Upper lobe of right lung (tissue), 1 donor: ENCODE results near the gene PCDHA9. TPM values are rescaled to one million over a fixed set of nuclear protein-coding genes. Genes with fewer than 3 reads are reported as not detected.

Source experiments
- ATAC-seq: fragments of 200-7000 bp; cut with Tn5 transposase; one replicate; pipeline ENCODE4 v1.9.1; 2020; ENCODE audit warnings: mild to moderate bottlenecking, moderate library complexity
- DNase-seq: peaks from one replicate; pipeline ENCODE4 v3.0.0-alpha.2; 2020
- H3K27ac ChIP-seq: fragments of 200-600 bp; one replicate; pipeline ENCODE4 v1.8.0; 2022
- H3K27me3 ChIP-seq: fragments of 200-600 bp; one replicate; pipeline ENCODE4 v1.8.0; 2022; ENCODE audit warnings: mild to moderate bottlenecking
- H3K36me3 ChIP-seq: fragments of 200-600 bp; one replicate; pipeline ENCODE4 v1.8.0; 2022
- H3K4me1 ChIP-seq: fragments of 200-600 bp; one replicate; pipeline ENCODE4 v1.8.0; 2022
- H3K4me3 ChIP-seq: fragments of 200-600 bp; one replicate; pipeline ENCODE4 v1.8.0; 2022; ENCODE audit warnings: mild to moderate bottlenecking
- H3K9me3 ChIP-seq: fragments of 200-600 bp; one replicate; pipeline ENCODE4 v1.8.0; 2022
- CTCF ChIP-seq: fragments of 200-600 bp; IDR thresholded peaks from one replicate; pipeline ENCODE4 v1.8.0; 2022; ENCODE audit warnings: antibody characterized with exemption
- intact Hi-C: fragments of 100-400 bp; cut with DNase I; formaldehyde crosslinking; loops from one replicate; pipeline ENCODE4 v1.11.0; 2022
- total RNA-seq: library from RNA; stranded (reverse); fragmentation: NEBNext Ultra II Directional; extraction: Animal tissue kit (Norgen Biotek cat#: 25700); gene quantifications from one replicate; pipeline ENCODE4 v1.2.1, GENCODE V29; 2021
- donor health status: DM: no; HTN: yes; CAD: no; lungs with severe emphysema.

The PCDHA9 gene
- total RNA-seq, 1 donor from 2014 or later, result 0.20 TPM

- intact Hi-C loops, result loop anchor here (10.0 kb wide), 1 partner anchor 168 kb away; no protein-coding TSS in a partner anchor
- no peak overlapping the region for H3K27ac ChIP-seq
- ATAC-seq (peak; percentile 40), DNase-seq (no peak)
- H3K4me3 ChIP-seq, result no peak overlapping the region
- peaks cover 12% of the 10 kb centered on the region for H3K27me3 ChIP-seq
- no peak for TF ChIP-seq CTCF
- no peaks in the 10 kb centered on the region for H3K4me1 ChIP-seq
- no peaks in the 10 kb centered on the region for H3K36me3 ChIP-seq
- H3K9me3 ChIP-seq, result no peaks in the 10 kb centered on the region
Observed at GRCh38 chr5:140877262-140877581, 29.0 kb downstream of the PCDHA9 start.

GRCh38 chr5:140881889-140882590 is 33.9 kb downstream of the PCDHA9 start, which contains the start of gene PCDHA13:
TSS of gene PCDHA13 (plus strand) at chr5:140882124. CDS start at chr5:140882269, 145 bp downstream.
- no peaks in the 10 kb centered on the region for H3K27me3 ChIP-seq
- peak; percentile 51 for TF ChIP-seq CTCF
- H3K9me3 ChIP-seq, result no peaks in the 10 kb centered on the region
- H3K27ac ChIP-seq, result no peak within 1 kb of the TSS
- DNase-seq, result peak; percentile 59
- ATAC-seq, result peak; percentile 76
- no peaks in the 10 kb centered on the region for H3K36me3 ChIP-seq
- peak within 1 kb of the TSS; percentile 37 for H3K4me3 ChIP-seq
- intact Hi-C loops, result no loop called here
- no peaks in the 10 kb centered on the region for H3K4me1 ChIP-seq

GRCh38 chr5:140882591-140882899 is 34.4 kb downstream of the PCDHA9 start:
- intact Hi-C loops, result no loop called here
- Histone ChIP-seq H3K4me1 (no peaks in the 10 kb centered on the region), H3K36me3 (no peaks in the 10 kb centered on the region), H3K4me3 (peak overlapping the region; percentile 37), H3K27me3 (no peaks in the 10 kb centered on the region), H3K9me3 (no peaks in the 10 kb centered on the region), H3K27ac (no peak overlapping the region)
- no peak for DNase-seq
- ATAC-seq, result peak; percentile 62
- no peak for TF ChIP-seq CTCF

GRCh38 chr5:140883373-140883772 is 35.2 kb downstream of the PCDHA9 start:
- H3K27me3 ChIP-seq, result no peaks in the 10 kb centered on the region
- intact Hi-C loops, result no loop called here
- H3K4me3 ChIP-seq, result no peak overlapping the region
- no peaks in the 10 kb centered on the region for H3K36me3 ChIP-seq
- ATAC-seq (no peak), DNase-seq (peak; percentile 58)
- TF ChIP-seq CTCF, result no peak
- no peaks in the 10 kb centered on the region for H3K9me3 ChIP-seq
- H3K4me1 ChIP-seq, result no peaks in the 10 kb centered on the region
- no peak overlapping the region for H3K27ac ChIP-seq

GRCh38 chr5:140883927-140884697 is 35.9 kb downstream of the PCDHA9 start:
- intact Hi-C loops, result no loop called here
- no peaks in the 10 kb centered on the region for H3K9me3 ChIP-seq
- H3K4me3 ChIP-seq, result no peak overlapping the region
- no peaks in the 10 kb centered on the region for H3K27me3 ChIP-seq
- no peak for TF ChIP-seq CTCF
- H3K36me3 ChIP-seq, result no peaks in the 10 kb centered on the region
- no peak overlapping the region for H3K27ac ChIP-seq
- DNase-seq, result peak; percentile 58
- H3K4me1 ChIP-seq, result no peaks in the 10 kb centered on the region
- ATAC-seq, result peak; percentile 26

Other genes with a start within 250 kb of the PCDHA9 start
- gene CD14, start 215.2 kb upstream of the PCDHA9 start, total RNA-seq, result 127 TPM
- 10.7 TPM for gene TMCO6, start 208.9 kb upstream of the PCDHA9 start, total RNA-seq
- 47.2 TPM for gene NDUFA2, start 200.8 kb upstream of the PCDHA9 start, total RNA-seq
- gene IK, start 200.6 kb upstream of the PCDHA9 start, total RNA-seq, result 63.5 TPM
- gene WDR55, start 183.5 kb upstream of the PCDHA9 start, total RNA-seq, result 23.4 TPM
- gene DND1, start 174.8 kb upstream of the PCDHA9 start, total RNA-seq, result 0.84 TPM
- gene HARS1, start 157.0 kb upstream of the PCDHA9 start, total RNA-seq, result 46.9 TPM
- 23.1 TPM for gene HARS2, start 156.9 kb upstream of the PCDHA9 start, total RNA-seq
- gene ZMAT2, start 147.9 kb upstream of the PCDHA9 start, total RNA-seq, result 42.3 TPM
- gene PCDHA1, start 62.2 kb upstream of the PCDHA9 start, total RNA-seq, result not detected
- gene PCDHA2, start 53.5 kb upstream of the PCDHA9 start, total RNA-seq, result 0.35 TPM
- gene PCDHA3, start 47.3 kb upstream of the PCDHA9 start, total RNA-seq, result 1.3 TPM
- 1.1 TPM for gene PCDHA4, start 41.3 kb upstream of the PCDHA9 start, total RNA-seq
- gene PCDHA5, start 26.8 kb upstream of the PCDHA9 start, total RNA-seq, result 0.43 TPM
- gene PCDHA6, start 20.4 kb upstream of the PCDHA9 start, total RNA-seq, result 0.64 TPM
- gene PCDHA7, start 14.1 kb upstream of the PCDHA9 start, total RNA-seq, result 0.35 TPM
- 0.49 TPM for gene PCDHA8, start 7.2 kb upstream of the PCDHA9 start, total RNA-seq
- 1.7 TPM for gene PCDHA10, start 7.5 kb downstream of the PCDHA9 start, total RNA-seq
- 0.38 TPM for gene PCDHA11, start 20.6 kb downstream of the PCDHA9 start, total RNA-seq
- gene PCDHA12, start 26.9 kb downstream of the PCDHA9 start, total RNA-seq, result 8.8 TPM
- 2.3 TPM for gene PCDHA13, start 33.7 kb downstream of the PCDHA9 start, total RNA-seq
- gene PCDHAC1, start 77.9 kb downstream of the PCDHA9 start, total RNA-seq, result 3.7 TPM
- 10.0 TPM for gene PCDHAC2, start 118.1 kb downstream of the PCDHA9 start, total RNA-seq
- 0.12 TPM for gene PCDHB1, start 203.0 kb downstream of the PCDHA9 start, total RNA-seq
- gene PCDHB2, start 246.2 kb downstream of the PCDHA9 start, total RNA-seq, result 3.8 TPM